ENCODE results near the gene HSD17B10.
A peak's percentile ranks its signal among the peaks of the same experiment; 100 is the strongest.
"Not testable (repeated sequence)": the region's sequence is repeated elsewhere in the genome, so short reads cannot be mapped to it uniquely, and the experiment has no call there.

Gene HSD17B10

GRCh38 chrX:53433651-53434639 is at the start of gene HSD17B10:
Gene HSD17B10 (minus strand): TSS chrX:53434370. CDS start chrX:53434345, 25 bp downstream.
- Histone ChIP-seq H4K20me1 (no peaks in the 10 kb centered on the region; a peak in 1 of 22 replicates), H3K4me3 (peak within 1 kb of the TSS; percentile 64 to 79 (median 72)), H3K4me1 (peaks cover 4 to 20% (median 12%) of the 10 kb centered on the region in 10 experiments; a peak in 18 of 20 replicates), H3K4me2 (peak within 1 kb of the TSS; percentile 76 to 89 (median 82)), H3K27ac (peak within 1 kb of the TSS; percentile 44 to 84 (median 79); a peak in 21 of 22 replicates), H3K9ac (peak within 1 kb of the TSS; percentile 76 to 87 (median 83)), H3K36me3 (peaks cover 0 to 36% (median 13%) of the 10 kb centered on the region in 11 experiments; a peak in 17 of 22 replicates), H3K9me3 (replicated peaks in 1 of 11) (no peaks in the 10 kb centered on the region), H3K27me3 (peaks cover 47 to 88% (median 77%) of the 10 kb centered on the region in 11 experiments)
- TF ChIP-seq Cebpa-rat (IDR thresholded peaks at IDR 0.05): no peak

DNA sequence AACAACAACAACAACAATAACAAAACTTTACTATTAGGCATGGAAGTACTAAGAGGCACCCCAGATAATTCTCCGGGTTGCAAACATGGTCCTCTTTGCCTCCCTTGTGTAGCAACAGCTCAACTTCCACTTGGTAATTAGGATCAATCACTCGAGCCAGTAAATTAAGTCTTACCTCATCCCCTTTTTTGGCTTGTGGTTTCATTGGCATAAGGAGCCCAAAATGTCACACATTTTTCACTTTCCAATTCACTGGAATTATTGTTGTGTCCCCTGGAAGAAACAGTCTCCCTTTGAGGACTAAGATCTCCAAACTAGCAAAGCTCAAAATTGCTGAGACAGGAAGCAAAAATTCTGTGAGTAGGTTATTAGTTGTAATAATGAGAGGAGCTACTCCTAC is 49.2 kb upstream of the HSD17B10 start:
- H3K27ac ChIP-seq: no peak overlapping the region
- no peaks in the 10 kb centered on the region for H3K4me1 ChIP-seq
- TF ChIP-seq Cebpa-rat (IDR thresholded peaks at IDR 0.05): no peak
- H3K9ac ChIP-seq: no peak overlapping the region
- H4K20me1 ChIP-seq: no peaks in the 10 kb centered on the region
- H3K9me3 ChIP-seq (replicated peaks in 1 of 11): peaks cover 0 to 11% (median 0%) of the 10 kb centered on the region in 11 experiments; a peak in 4 of 22 replicates
- H3K36me3 ChIP-seq: no peaks in the 10 kb centered on the region
- H3K4me3 ChIP-seq: no peak overlapping the region
- H3K4me2 ChIP-seq: no peak overlapping the region
- peaks cover 17 to 79% (median 63%) of the 10 kb centered on the region in 11 experiments for H3K27me3 ChIP-seq

GRCh38 chrX:53481816-53482465 is 47.8 kb upstream of the HSD17B10 start:
- TF ChIP-seq Cebpa-rat (IDR thresholded peaks at IDR 0.05): no peak
- Histone ChIP-seq H3K4me1 (no peaks in the 10 kb centered on the region), H3K4me2 (no peak overlapping the region), H3K27me3 (peaks cover 17 to 70% (median 61%) of the 10 kb centered on the region in 11 experiments), H3K4me3 (no peak overlapping the region), H3K36me3 (no peaks in the 10 kb centered on the region), H3K9me3 (replicated peaks in 1 of 11) (peaks cover 0 to 12% (median 0%) of the 10 kb centered on the region in 11 experiments; a peak in 5 of 22 replicates), H3K27ac (no peak overlapping the region), H4K20me1 (no peaks in the 10 kb centered on the region), H3K9ac (no peak overlapping the region)

GRCh38 chrX:53481093-53481492 is 46.9 kb upstream of the HSD17B10 start:
- H3K9ac ChIP-seq: no peak overlapping the region
- no peak for TF ChIP-seq Cebpa-rat (IDR thresholded peaks at IDR 0.05)
- no peaks in the 10 kb centered on the region for H4K20me1 ChIP-seq
- no peak overlapping the region for H3K4me2 ChIP-seq
- no peak overlapping the region for H3K27ac ChIP-seq
- peaks cover 17 to 78% (median 68%) of the 10 kb centered on the region in 11 experiments for H3K27me3 ChIP-seq
- no peaks in the 10 kb centered on the region for H3K4me1 ChIP-seq
- no peaks in the 10 kb centered on the region for H3K36me3 ChIP-seq
- no peak overlapping the region for H3K4me3 ChIP-seq
- H3K9me3 ChIP-seq (replicated peaks in 1 of 11): peaks cover 0 to 14% (median 0%) of the 10 kb centered on the region in 11 experiments; a peak in 5 of 22 replicates

DNA sequence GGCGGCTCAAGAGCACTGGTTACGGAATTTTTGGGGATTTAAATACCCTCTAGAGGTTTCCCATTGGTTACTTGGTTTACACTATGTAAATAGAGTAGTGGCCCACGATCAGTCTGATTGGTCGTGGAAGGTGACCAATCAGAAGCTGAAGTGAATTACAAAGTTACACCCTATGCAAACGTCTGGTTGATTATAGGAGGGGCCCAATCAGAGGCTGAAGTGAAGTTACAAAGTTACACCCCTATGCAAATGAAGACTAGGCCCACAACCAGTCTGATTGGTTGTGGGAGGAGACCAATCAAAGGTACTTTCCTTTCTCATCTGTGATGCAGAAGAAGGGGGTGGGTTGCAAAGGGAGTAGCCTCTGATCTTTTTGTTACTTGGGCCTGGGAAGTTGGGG is 45.1 kb upstream of the HSD17B10 start:
- H3K9me3 ChIP-seq (replicated peaks in 1 of 11): peaks cover 0 to 14% (median 0%) of the 10 kb centered on the region in 11 experiments; a peak in 5 of 22 replicates
- H3K4me3 ChIP-seq: no peak overlapping the region
- H3K9ac ChIP-seq: no peak overlapping the region
- H3K4me2 ChIP-seq: no peak overlapping the region
- H3K27me3 ChIP-seq: peaks cover 27 to 79% (median 68%) of the 10 kb centered on the region in 11 experiments
- no peak for TF ChIP-seq Cebpa-rat (IDR thresholded peaks at IDR 0.05)
- H4K20me1 ChIP-seq: no peaks in the 10 kb centered on the region
- no peaks in the 10 kb centered on the region for H3K36me3 ChIP-seq
- no peak overlapping the region for H3K27ac ChIP-seq
- H3K4me1 ChIP-seq: peaks cover 0 to 10% (median 0%) of the 10 kb centered on the region in 10 experiments; a peak in 5 of 20 replicates

GRCh38 chrX:53476371-53476770 is 42.2 kb upstream of the HSD17B10 start:
- no peak for TF ChIP-seq Cebpa-rat (IDR thresholded peaks at IDR 0.05)
- Histone ChIP-seq H3K4me1 (peaks cover 0 to 12% (median 0%) of the 10 kb centered on the region in 10 experiments; a peak in 5 of 20 replicates), H4K20me1 (no peaks in the 10 kb centered on the region), H3K4me3 (no peak overlapping the region), H3K27ac (no peak overlapping the region), H3K9me3 (replicated peaks in 1 of 11) (peaks cover 0 to 14% (median 0%) of the 10 kb centered on the region in 11 experiments; a peak in 5 of 22 replicates), H3K27me3 (peaks cover 50 to 86% (median 74%) of the 10 kb centered on the region in 11 experiments), H3K9ac (no peak overlapping the region), H3K4me2 (no peak overlapping the region), H3K36me3 (no peaks in the 10 kb centered on the region)

DNA sequence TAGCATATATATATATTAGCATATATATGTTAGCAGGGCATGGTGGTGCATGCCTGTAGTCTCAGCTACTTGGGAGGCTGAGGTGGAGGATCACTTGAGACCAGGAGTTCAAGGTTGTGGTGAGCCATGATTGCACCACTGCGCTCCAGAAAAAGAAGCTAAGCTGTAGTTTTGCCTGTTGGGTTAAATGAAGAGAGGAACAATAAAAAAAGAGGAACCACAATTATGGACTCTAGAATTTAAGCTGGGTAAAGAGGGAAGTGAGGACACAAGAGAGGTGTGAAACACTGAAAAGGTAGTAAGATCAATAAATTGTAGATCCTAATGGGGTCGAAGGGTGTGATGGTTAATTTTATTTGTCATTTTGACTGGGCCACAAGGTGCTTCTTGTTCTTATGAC is 40.5 kb upstream of the HSD17B10 start:
- Histone ChIP-seq H3K4me1 (peaks cover 0 to 12% (median 0%) of the 10 kb centered on the region in 10 experiments; a peak in 5 of 20 replicates), H3K9me3 (replicated peaks in 1 of 11) (peaks cover 0 to 14% (median 0%) of the 10 kb centered on the region in 11 experiments; a peak in 5 of 22 replicates), H3K4me2 (peak overlapping the region in 1 of 11 experiments; percentile 26; a peak in 2 of 22 replicates), H3K4me3 (no peak overlapping the region), H3K36me3 (no peaks in the 10 kb centered on the region), H3K9ac (no peak overlapping the region), H3K27me3 (peaks cover 40 to 78% (median 68%) of the 10 kb centered on the region in 11 experiments), H4K20me1 (no peaks in the 10 kb centered on the region), H3K27ac (no peak overlapping the region)
- TF ChIP-seq Cebpa-rat (IDR thresholded peaks at IDR 0.05): no peak

GRCh38 chrX:53471346-53471745 is 37.2 kb upstream of the HSD17B10 start:
- no peak overlapping the region for H3K4me3 ChIP-seq
- H3K4me2 ChIP-seq: no peak overlapping the region
- peaks cover 0 to 12% (median 0%) of the 10 kb centered on the region in 10 experiments; a peak in 5 of 20 replicates for H3K4me1 ChIP-seq
- no peak overlapping the region for H3K27ac ChIP-seq
- no peaks in the 10 kb centered on the region for H4K20me1 ChIP-seq
- no peak overlapping the region for H3K9ac ChIP-seq
- no peak for TF ChIP-seq Cebpa-rat (IDR thresholded peaks at IDR 0.05)
- peaks cover 39 to 91% (median 70%) of the 10 kb centered on the region in 11 experiments for H3K27me3 ChIP-seq
- 0 out of 22 replicates have a peak, but pooled peaks cover 0 to 3% (median 0%) of the 10 kb centered on the region in 11 experiments for H3K9me3 ChIP-seq (replicated peaks in 1 of 11)
- H3K36me3 ChIP-seq: no peaks in the 10 kb centered on the region

GRCh38 chrX:53468659-53469058 is 34.5 kb upstream of the HSD17B10 start:
- not testable (repeated sequence) for H3K27ac ChIP-seq; H3K9me3 ChIP-seq (replicated peaks in 1 of 11); H3K36me3 ChIP-seq; H3K4me3 ChIP-seq; H3K4me1 ChIP-seq; H4K20me1 ChIP-seq; H3K9ac ChIP-seq; H3K4me2 ChIP-seq
- H3K27me3 ChIP-seq: peaks cover 32 to 79% (median 56%) of the 10 kb centered on the region in 11 experiments

Data from BLaER1 treated with 17β-estradiol and CSF1 and Interleukin-3, amounts not matched to agents 10 nM and 100 nM (cell line).